HepG2 (cell line): ENCODE measurements around the gene PHRF1. TPM values are rescaled to one million over a fixed set of nuclear protein-coding genes. Genes with fewer than 3 reads are reported as not detected.

ENCODE experiments used
- ASH2L ChIP-seq: fragments of 300-600, 200-600 bp; sonication (generic); IDR thresholded peaks from 2 replicates; pipeline ENCODE4 v1.7.0; 2017; ENCODE audit warnings: low read depth, mild to moderate bottlenecking, moderate library complexity, mixed read lengths, low read length; ENCODE audit not compliant: insufficient read length
- BHLHE40 ChIP-seq: IDR thresholded peaks from 2 replicates; pipeline ENCODE4 v1.6.1; 2011; ENCODE audit warnings: low read length, improper control_type of control experiment
- CEBPG ChIP-seq: IDR thresholded peaks from 2 replicates; pipeline ENCODE4 v1.6.1; 2016
- GATAD2A ChIP-seq: IDR thresholded peaks from 2 replicates; pipeline ENCODE4 v1.6.1; 2016
- HNRNPL ChIP-seq: fragments of 200-400 bp; formaldehyde crosslinking; IDR thresholded peaks from 2 replicates; pipeline ENCODE4 v1.6.1; 2017; ENCODE audit warnings: mild to moderate bottlenecking, low read depth, low read length
- HNRNPLL ChIP-seq: fragments of 200-400 bp; formaldehyde crosslinking; IDR thresholded peaks from 2 replicates; pipeline ENCODE4 v1.6.1; 2017; ENCODE audit warnings: mild to moderate bottlenecking, low read depth, low read length; ENCODE audit not compliant: poor library complexity, severe bottlenecking
- IKZF4 ChIP-seq: sonication (generic); formaldehyde crosslinking; IDR thresholded peaks from 2 replicates; pipeline ENCODE4 v1.5.1; 2020; ENCODE audit warnings: borderline replicate concordance, mild to moderate bottlenecking, low read depth, missing genetic modification reagents; ENCODE audit errors: not compliant biosample characterization
- KDM2A ChIP-seq: sonication (generic); formaldehyde crosslinking; IDR thresholded peaks from 2 replicates; pipeline ENCODE4 v1.4.0; 2020; ENCODE audit warnings: low read depth, missing genetic modification reagents, borderline replicate concordance
- LCORL ChIP-seq, 2 experiments: fragments of 450-650 bp in 1 of 2; sonication (generic) in 1 of 2; formaldehyde crosslinking in 1 of 2; IDR thresholded peaks; 2 replicates each; pipeline versions ENCODE4 v1.5.0 to v1.6.1; 2017 to 2020; ENCODE audit warnings: antibody characterized with exemption in 1 of 2, missing genetic modification reagents in 1 of 2
- MAX ChIP-seq: IDR thresholded peaks from 2 replicates; pipeline ENCODE4 v1.6.1; 2012; ENCODE audit warnings: inconsistent platforms
- PPARG ChIP-seq: conservative IDR thresholded peaks from 2 replicates; pipeline ENCODE4 v1.6.1; 2016; ENCODE audit warnings: missing biosample characterization, missing genetic modification reagents
- RBFOX2 ChIP-seq: fragments of 200-400 bp; formaldehyde crosslinking; IDR thresholded peaks from 2 replicates; pipeline ENCODE4 v1.6.1; 2017; ENCODE audit warnings: low read depth, mild to moderate bottlenecking, low read length
- THAP11 ChIP-seq: IDR thresholded peaks from 2 replicates; pipeline ENCODE4 v1.6.1; 2016; ENCODE audit warnings: missing biosample characterization, missing genetic modification reagents
- TIGD3 ChIP-seq: sonication (generic); formaldehyde crosslinking; IDR thresholded peaks from 2 replicates; pipeline ENCODE4 v1.5.1; 2020; ENCODE audit warnings: mild to moderate bottlenecking, missing genetic modification reagents, borderline replicate concordance
- YEATS2 ChIP-seq: sonication (generic); formaldehyde crosslinking; IDR thresholded peaks from 2 replicates; pipeline ENCODE4 v1.4.0; 2020; ENCODE audit warnings: missing genetic modification reagents, borderline replicate concordance
- ZNF331 ChIP-seq: sonication (generic); formaldehyde crosslinking; IDR thresholded peaks from 2 replicates; pipeline ENCODE4 v1.4.0; 2020; ENCODE audit warnings: missing genetic modification reagents
- ZNF501 ChIP-seq: sonication (generic); formaldehyde crosslinking; IDR thresholded peaks from 2 replicates; pipeline ENCODE4 v1.5.1; 2020; ENCODE audit warnings: mild to moderate bottlenecking, moderate library complexity, missing genetic modification reagents
- ZNF574 ChIP-seq: sonication (generic); formaldehyde crosslinking; IDR thresholded peaks from 2 replicates; pipeline ENCODE4 v1.4.0; 2020; ENCODE audit warnings: missing genetic modification reagents
- polyA plus RNA-seq, 8 experiments: library from polyadenylated mRNA; depleted of rRNA in 3 of 8; stranded (reverse) in 7 of 8; unstranded in 1 of 8; fragments of >200 nt; fragmentation: Illumina TruSeq in 4 of 8; extraction: Trizol in 4 of 8; gene quantifications; 2 replicates each; pipeline versions ENCODE4 v1.2.1 to v1.2.3, GENCODE V29; 2011 to 2016; ENCODE audit warnings: low read depth in 4 of 8, missing spikeins in 1 of 8, mixed read lengths in 1 of 8; ENCODE audit not compliant: insufficient read depth in 1 of 8
- total RNA-seq, 5 experiments: library from RNA; depleted of rRNA; stranded (reverse); fragments of >200 nt; fragmentation: Illumina TruSeq; extraction: Trizol; gene quantifications; 2 replicates each; pipeline ENCODE4 v1.2.3, GENCODE V29; 2016; ENCODE audit warnings: low read depth in 1 of 5
- TF ChIP-seq, protein P1 (sequence below): sonication (generic); formaldehyde crosslinking; IDR thresholded peaks from 2 replicates; pipeline ENCODE4 v1.5.0; 2020; ENCODE audit warnings: mild to moderate bottlenecking, missing genetic modification reagents, borderline replicate concordance

Gene PHRF1
- total and polyA plus RNA-seq, 2 of the 13 experiments (the other 11 are each of a cell fraction or from before 2014, with no cell fraction given): 8.2 to 16.7 TPM

DNA sequence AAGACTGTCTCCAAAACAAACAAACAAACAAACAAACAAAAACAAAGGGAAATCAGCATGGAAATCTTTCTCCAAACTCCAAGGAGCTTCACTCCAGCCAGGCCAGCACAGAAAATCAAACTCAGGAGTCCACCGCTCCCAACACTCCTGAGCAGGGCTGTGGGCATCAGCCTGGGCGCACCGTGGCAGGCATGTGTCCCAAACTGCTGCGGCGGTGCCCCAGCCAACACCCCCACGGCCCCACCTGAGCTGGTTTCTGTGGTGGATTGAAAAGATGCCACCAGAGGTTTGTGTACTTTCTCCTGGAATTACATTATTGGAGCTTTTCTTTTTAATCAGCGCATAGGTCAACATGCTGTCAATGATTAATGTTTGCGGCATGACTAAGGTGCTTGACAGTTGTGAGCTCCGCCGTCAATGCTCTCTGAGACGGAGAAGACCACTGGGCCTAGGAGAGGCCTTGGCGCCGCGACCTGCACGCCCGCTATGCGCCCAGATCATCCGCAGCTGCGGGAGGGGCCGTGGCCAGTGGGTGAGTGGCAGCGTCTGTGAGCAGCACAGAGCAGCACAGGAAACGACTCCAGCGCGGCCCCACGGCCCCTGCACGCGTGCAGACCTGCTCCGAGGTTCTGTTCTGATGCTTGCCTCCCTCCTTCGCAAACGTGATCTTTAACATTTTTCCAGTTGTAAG lies 78.9 kb downstream of the PHRF1 start (continued):
- TF ChIP-seq KDM2A (peak; percentile 46; the same call in 1 of the 2 replicates), THAP11 (peak; percentile 39; the same call in 1 of the 2 replicates), LCORL (IDR thresholded peaks at IDR 0.05) (no peak), LCORL (CRISPR knock-in tag; IDR thresholded peaks at IDR 0.05) (0 out of 2 replicates have a peak, but pooled peaks have one; percentile 38), ASH2L (peak; percentile 45), MAX (peak; percentile 56; the same call in 1 of the 2 replicates), IKZF4 (no peak), PPARG (CRISPR knock-in tag) (peak; percentile 79), HNRNPLL (peak; percentile 68), ZNF331 (CRISPR knock-in tag) (0 out of 2 replicates have a peak, but pooled peaks have one; percentile 12), GATAD2A (CRISPR knock-in tag) (peak; percentile 74; the same call in 1 of the 2 replicates), RBFOX2 (peak; percentile 51; the same call in 1 of the 2 replicates), YEATS2 (CRISPR knock-in tag) (no peak), CEBPG (CRISPR knock-in tag) (no peak), ZNF574 (CRISPR knock-in tag) (0 out of 2 replicates have a peak, but pooled peaks have one; percentile 30), HNRNPL (peak; percentile 52; the same call in 1 of the 2 replicates), BHLHE40 (peak; percentile 26; the same call in 1 of the 2 replicates), TIGD3 (CRISPR knock-in tag) (no peak), ZNF501 (CRISPR knock-in tag) (peak; percentile 20; the same call in 1 of the 2 replicates)
- TF ChIP-seq, protein P1, sequence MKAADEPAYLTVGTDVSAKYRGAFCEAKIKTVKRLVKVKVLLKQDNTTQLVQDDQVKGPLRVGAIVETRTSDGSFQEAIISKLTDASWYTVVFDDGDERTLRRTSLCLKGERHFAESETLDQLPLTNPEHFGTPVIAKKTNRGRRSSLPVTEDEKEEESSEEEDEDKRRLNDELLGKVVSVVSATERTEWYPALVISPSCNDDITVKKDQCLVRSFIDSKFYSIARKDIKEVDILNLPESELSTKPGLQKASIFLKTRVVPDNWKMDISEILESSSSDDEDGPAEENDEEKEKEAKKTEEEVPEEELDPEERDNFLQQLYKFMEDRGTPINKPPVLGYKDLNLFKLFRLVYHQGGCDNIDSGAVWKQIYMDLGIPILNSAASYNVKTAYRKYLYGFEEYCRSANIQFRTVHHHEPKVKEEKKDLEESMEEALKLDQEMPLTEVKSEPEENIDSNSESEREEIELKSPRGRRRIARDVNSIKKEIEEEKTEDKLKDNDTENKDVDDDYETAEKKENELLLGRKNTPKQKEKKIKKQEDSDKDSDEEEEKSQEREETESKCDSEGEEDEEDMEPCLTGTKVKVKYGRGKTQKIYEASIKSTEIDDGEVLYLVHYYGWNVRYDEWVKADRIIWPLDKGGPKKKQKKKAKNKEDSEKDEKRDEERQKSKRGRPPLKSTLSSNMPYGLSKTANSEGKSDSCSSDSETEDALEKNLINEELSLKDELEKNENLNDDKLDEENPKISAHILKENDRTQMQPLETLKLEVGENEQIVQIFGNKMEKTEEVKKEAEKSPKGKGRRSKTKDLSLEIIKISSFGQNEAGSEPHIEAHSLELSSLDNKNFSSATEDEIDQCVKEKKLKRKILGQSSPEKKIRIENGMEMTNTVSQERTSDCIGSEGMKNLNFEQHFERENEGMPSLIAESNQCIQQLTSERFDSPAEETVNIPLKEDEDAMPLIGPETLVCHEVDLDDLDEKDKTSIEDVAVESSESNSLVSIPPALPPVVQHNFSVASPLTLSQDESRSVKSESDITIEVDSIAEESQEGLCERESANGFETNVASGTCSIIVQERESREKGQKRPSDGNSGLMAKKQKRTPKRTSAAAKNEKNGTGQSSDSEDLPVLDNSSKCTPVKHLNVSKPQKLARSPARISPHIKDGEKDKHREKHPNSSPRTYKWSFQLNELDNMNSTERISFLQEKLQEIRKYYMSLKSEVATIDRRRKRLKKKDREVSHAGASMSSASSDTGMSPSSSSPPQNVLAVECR (CRISPR knock-in tag): peak; percentile 71
